Loucy (cell line): ENCODE data around the gene C2.

Experiments
- H2AFZ ChIP-seq: fragments of 200-600 bp; sonication (generic); 2 replicates; pipeline ENCODE4 v1.6.0; 2016; ENCODE audit warnings: antibody characterized with exemption, mild to moderate bottlenecking, low read length, moderate library complexity
- H3F3A ChIP-seq: fragments of 200-600 bp; 2 replicates; pipeline ENCODE4 v1.6.0; 2016; ENCODE audit warnings: antibody characterized with exemption, low read depth, mild to moderate bottlenecking
- H3K27me3 ChIP-seq: fragments of 200-600 bp; sonication (generic); 2 replicates; pipeline ENCODE4 v1.6.1; 2014; ENCODE audit warnings: low read length, mild to moderate bottlenecking; ENCODE audit not compliant: insufficient read depth, poor library complexity, severe bottlenecking
- H3K36me3 ChIP-seq: fragments of 200-600 bp; sonication (generic); 2 replicates; pipeline ENCODE4 v1.6.1; 2016; ENCODE audit warnings: low read length; ENCODE audit not compliant: insufficient read depth
- H3K4me1 ChIP-seq: fragments of 200-600 bp; sonication (generic); 2 replicates; pipeline ENCODE4 v1.5.1; 2014; ENCODE audit warnings: low read length, mild to moderate bottlenecking; ENCODE audit not compliant: insufficient read depth, poor library complexity, severe bottlenecking
- H3K4me2 ChIP-seq: fragments of 200-600 bp; sonication (generic); 2 replicates; pipeline ENCODE4 v1.6.0; 2014; ENCODE audit warnings: antibody characterized with exemption, low read length, low read depth, mild to moderate bottlenecking; ENCODE audit not compliant: poor library complexity, severe bottlenecking
- H3K4me3 ChIP-seq: fragments of 200-600 bp; sonication (generic); 2 replicates; pipeline ENCODE4 v1.5.1; 2014; ENCODE audit warnings: low read length, mild to moderate bottlenecking, mixed read lengths; ENCODE audit not compliant: poor library complexity, severe bottlenecking
- H3K79me2 ChIP-seq: fragments of 200-600 bp; sonication (generic); 2 replicates; pipeline ENCODE4 v1.6.1; 2014; ENCODE audit warnings: low read length; ENCODE audit not compliant: insufficient read depth
- H3K9ac ChIP-seq: fragments of 200-600 bp; sonication (generic); 2 replicates; pipeline ENCODE4 v1.6.0; 2014; ENCODE audit warnings: mild to moderate bottlenecking, low read depth, low read length, moderate library complexity; ENCODE audit not compliant: poor library complexity, severe bottlenecking
- H3K9me2 ChIP-seq: fragments of 200-600 bp; sonication (generic); replicated peaks from 2 replicates; pipeline ENCODE4 v1.6.1; 2016; ENCODE audit warnings: low read depth, low read length, mixed read lengths
- H3K9me3 ChIP-seq: fragments of 200-600 bp; sonication (generic); 2 replicates; pipeline ENCODE4 v1.6.1; 2014; ENCODE audit warnings: mild to moderate bottlenecking, antibody characterized with exemption, low read length, low read depth; ENCODE audit not compliant: insufficient read depth
- H4K20me1 ChIP-seq: fragments of 200-600 bp; sonication (generic); 2 replicates; pipeline ENCODE4 v1.6.0; 2014; ENCODE audit warnings: antibody characterized with exemption, low read length, mild to moderate bottlenecking; ENCODE audit not compliant: insufficient read depth, poor library complexity, severe bottlenecking
- EZH2phosphoT487 ChIP-seq: fragments of 200-600 bp; IDR thresholded peaks from 2 replicates; pipeline ENCODE4 v1.6.1; 2018; ENCODE audit warnings: antibody characterized with exemption, mild to moderate bottlenecking, moderate library complexity, borderline replicate concordance
- TF ChIP-seq, protein P1 (sequence below): fragments of 200-600 bp; sonication (generic); conservative IDR thresholded peaks from 2 replicates; pipeline ENCODE4 v1.5.1; 2014; ENCODE audit warnings: mild to moderate bottlenecking, antibody characterized with exemption, low read length

C2 gene

DNA sequence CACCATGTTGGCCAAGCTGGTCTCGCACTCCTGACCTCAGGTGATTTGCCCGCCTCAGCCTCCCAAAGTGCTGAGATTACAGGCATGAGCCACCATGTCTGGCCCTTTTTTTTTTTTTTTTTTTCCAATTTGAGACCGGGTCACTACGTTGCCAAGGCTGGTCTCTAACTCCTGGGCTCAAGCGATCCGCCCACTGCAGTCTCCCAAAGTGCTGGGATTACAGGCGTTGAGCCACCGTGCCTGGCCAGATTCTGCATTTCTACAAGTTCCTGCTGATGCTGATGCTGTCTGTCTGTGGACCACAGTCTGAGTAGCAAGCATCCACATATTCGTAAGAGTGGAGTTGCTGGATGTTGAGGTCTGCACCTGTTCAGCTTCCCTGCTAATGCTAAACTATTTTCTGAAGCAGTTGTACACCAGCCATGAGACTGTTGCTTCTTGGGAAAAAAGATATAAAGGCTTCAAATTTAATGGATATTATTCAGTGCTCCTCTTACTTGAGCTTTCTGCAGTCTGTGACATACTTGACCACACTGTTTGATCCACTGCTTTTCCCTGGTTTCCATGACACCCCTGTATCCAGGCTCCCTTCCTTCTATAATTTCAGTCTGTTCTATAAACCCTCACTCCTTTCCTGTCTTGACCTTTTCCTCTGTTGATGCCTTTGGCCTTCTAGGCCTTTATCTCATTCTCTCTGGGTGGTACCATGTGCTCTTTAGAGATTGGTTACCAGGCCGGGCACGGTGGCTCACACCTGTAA lies 15.5 kb upstream of the C2 start:
- TF ChIP-seq, protein P1, sequence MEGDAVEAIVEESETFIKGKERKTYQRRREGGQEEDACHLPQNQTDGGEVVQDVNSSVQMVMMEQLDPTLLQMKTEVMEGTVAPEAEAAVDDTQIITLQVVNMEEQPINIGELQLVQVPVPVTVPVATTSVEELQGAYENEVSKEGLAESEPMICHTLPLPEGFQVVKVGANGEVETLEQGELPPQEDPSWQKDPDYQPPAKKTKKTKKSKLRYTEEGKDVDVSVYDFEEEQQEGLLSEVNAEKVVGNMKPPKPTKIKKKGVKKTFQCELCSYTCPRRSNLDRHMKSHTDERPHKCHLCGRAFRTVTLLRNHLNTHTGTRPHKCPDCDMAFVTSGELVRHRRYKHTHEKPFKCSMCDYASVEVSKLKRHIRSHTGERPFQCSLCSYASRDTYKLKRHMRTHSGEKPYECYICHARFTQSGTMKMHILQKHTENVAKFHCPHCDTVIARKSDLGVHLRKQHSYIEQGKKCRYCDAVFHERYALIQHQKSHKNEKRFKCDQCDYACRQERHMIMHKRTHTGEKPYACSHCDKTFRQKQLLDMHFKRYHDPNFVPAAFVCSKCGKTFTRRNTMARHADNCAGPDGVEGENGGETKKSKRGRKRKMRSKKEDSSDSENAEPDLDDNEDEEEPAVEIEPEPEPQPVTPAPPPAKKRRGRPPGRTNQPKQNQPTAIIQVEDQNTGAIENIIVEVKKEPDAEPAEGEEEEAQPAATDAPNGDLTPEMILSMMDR, result no peak
- TF ChIP-seq EZH2phosphoT487, result no peak
- no peaks in the 10 kb centered on the region for H3K4me1 ChIP-seq
- no peaks in the 10 kb centered on the region for H4K20me1 ChIP-seq
- H2AFZ ChIP-seq, result no peak overlapping the region
- H3K4me2 ChIP-seq, result no peak overlapping the region
- H3K36me3 ChIP-seq, result no peaks in the 10 kb centered on the region
- H3K9me3 ChIP-seq, result no peaks in the 10 kb centered on the region
- no peaks in the 10 kb centered on the region for H3K79me2 ChIP-seq
- no peaks in the 10 kb centered on the region; the same call in 1 of the 2 replicates for H3F3A ChIP-seq
- no peak overlapping the region for H3K4me3 ChIP-seq
- H3K27me3 ChIP-seq, result no peaks in the 10 kb centered on the region
- no peak overlapping the region for H3K9ac ChIP-seq
- H3K9me2 ChIP-seq, result no peaks in the 10 kb centered on the region

- Histone ChIP-seq H3K9me2 (no peaks in the 10 kb centered on the region), H3K4me2 (no peak overlapping the region), H3K9ac (no peak overlapping the region), H3K27me3 (no peaks in the 10 kb centered on the region), H3K79me2 (no peaks in the 10 kb centered on the region), H3K4me3 (no peak overlapping the region), H3F3A (no peaks in the 10 kb centered on the region), H2AFZ (no peak overlapping the region), H3K4me1 (no peaks in the 10 kb centered on the region), H4K20me1 (no peaks in the 10 kb centered on the region), H3K36me3 (no peaks in the 10 kb centered on the region), H3K9me3 (no peaks in the 10 kb centered on the region)
- TF ChIP-seq, protein P1, result no peak; the same call in 1 of the 2 replicates
- TF ChIP-seq EZH2phosphoT487, result no peak
These were observed 12.2 kb upstream of the C2 start for GRCh38 chr6:31915351-31915750.

GRCh38 chr6:31915756-31916155 lies 11.8 kb upstream of the C2 start:
- Histone ChIP-seq H3K9me3 (no peaks in the 10 kb centered on the region), H3K9ac (no peak overlapping the region), H3F3A (no peaks in the 10 kb centered on the region), H3K36me3 (no peaks in the 10 kb centered on the region), H4K20me1 (no peaks in the 10 kb centered on the region), H3K4me3 (no peak overlapping the region), H3K79me2 (no peaks in the 10 kb centered on the region), H3K27me3 (no peaks in the 10 kb centered on the region), H2AFZ (no peak overlapping the region), H3K9me2 (no peaks in the 10 kb centered on the region), H3K4me1 (no peaks in the 10 kb centered on the region), H3K4me2 (no peak overlapping the region)
- TF ChIP-seq, protein P1, result no peak
- TF ChIP-seq EZH2phosphoT487, result no peak
